H1 (cell line): ENCODE data around the gene CFHR5. TPM values are rescaled to one million over a fixed set of nuclear protein-coding genes. Genes with fewer than 3 reads are reported as not detected.
"Not testable (repeated sequence)": the region's sequence is repeated elsewhere in the genome, so short reads cannot be mapped to it uniquely, and the experiment has no call there.

ENCODE experiments used
- CTCF ChIA-PET: fragments of 300-600 bp; sonication (Branson Sonifier 250); formaldehyde crosslinking; loops from one replicate; lab custom pipeline; 2021; ENCODE audit not compliant: partially characterized antibody; lab: Charles Lee
- POLR2A ChIA-PET: fragments of 300-600 bp; sonication (Branson Sonifier 250); formaldehyde crosslinking; loops from one replicate; lab custom pipeline; 2021; ENCODE audit warnings: inconsistent platforms; ENCODE audit not compliant: partially characterized antibody; lab: Charles Lee
- DNase-seq, 2 experiments: peaks; one replicate each; pipeline versions ENCODE4 v3.0.0 to v3.0.0-alpha.2; 2010 to 2022; ENCODE audit warnings: low spot score in 2 of 2, low read depth in 1 of 2, mixed read lengths in 1 of 2
- FAIRE-seq: peaks from 2 replicates; lab custom pipeline; 2011; peaks lifted over from hg19 to GRCh38; lab: Jason Lieb, UNC
- H2AFZ ChIP-seq: 2 replicates; pipeline ENCODE4 v1.8.1; 2012; ENCODE audit warnings: low read length, inconsistent platforms
- H2AK5ac ChIP-seq: 2 replicates; pipeline ENCODE4 v1.6.1; 2013; ENCODE audit warnings: low read depth, low read length
- H2BK120ac ChIP-seq: replicated peaks from 2 replicates; pipeline ENCODE3; 2013; ENCODE audit warnings: low read depth, low read length, inconsistent platforms
- H2BK12ac ChIP-seq: 2 replicates; pipeline ENCODE4 v1.6.1; 2013; ENCODE audit warnings: low read depth, low read length
- H2BK15ac ChIP-seq: 2 replicates; pipeline ENCODE4 v1.6.1; 2013; ENCODE audit warnings: low read length
- H2BK20ac ChIP-seq: 2 replicates; pipeline ENCODE4 v1.6.1; 2013; ENCODE audit warnings: low read length
- H2BK5ac ChIP-seq: 2 replicates; pipeline ENCODE4 v1.6.1; 2013; ENCODE audit warnings: low read depth, low read length
- H3K14ac ChIP-seq: 2 replicates; pipeline ENCODE4 v1.6.1; 2013; ENCODE audit warnings: inconsistent platforms; ENCODE audit not compliant: insufficient read length
- H3K18ac ChIP-seq: 2 replicates; pipeline ENCODE4 v1.6.1; 2013; ENCODE audit warnings: low read length; ENCODE audit errors: extremely low read depth
- H3K23ac ChIP-seq: 2 replicates; pipeline ENCODE4 v1.6.1; 2013; ENCODE audit warnings: inconsistent platforms; ENCODE audit not compliant: insufficient read length
- H3K23me2 ChIP-seq: 2 replicates; pipeline ENCODE4 v1.6.1; 2013; ENCODE audit warnings: low read depth, low read length
- H3K27ac ChIP-seq: 2 replicates; pipeline ENCODE4 v1.6.1; 2011; ENCODE audit warnings: low read depth, low read length, inconsistent platforms
- H3K27me3 ChIP-seq, 4 experiments: replicated peaks in 1 of 4; 1 replicate in 1 of 4; 2 replicates in 3 of 4; pipeline versions ENCODE4 v1.6.1 to v1.8.1; 2011 to 2013; ENCODE audit warnings: low read length in 3 of 4, mild to moderate bottlenecking in 3 of 4, inconsistent platforms in 2 of 4, mixed read lengths in 2 of 4, moderate library complexity in 1 of 4; ENCODE audit not compliant: control insufficient read depth in 3 of 4, insufficient read depth in 3 of 4; ENCODE audit errors: extremely low read depth in 1 of 4
- H3K36me3 ChIP-seq, 4 experiments: 2 replicates each; pipeline versions ENCODE4 v1.6.1 to v1.8.1; 2011 to 2013; ENCODE audit warnings: mild to moderate bottlenecking in 4 of 4, low read length in 3 of 4, moderate library complexity in 2 of 4, control low read depth in 1 of 4, inconsistent platforms in 1 of 4; ENCODE audit not compliant: insufficient read depth in 4 of 4, control insufficient read depth in 2 of 4
- H3K4ac ChIP-seq: replicated peaks from 2 replicates; pipeline ENCODE3; 2013; ENCODE audit warnings: low read length, low read depth, mixed read lengths, inconsistent platforms; ENCODE audit not compliant: insufficient read length
- H3K4me1 ChIP-seq, 4 experiments: replicated peaks in 1 of 4; 1 replicate in 1 of 4; 2 replicates in 3 of 4; pipeline versions ENCODE4 v1.6.1 to v1.8.1; 2011 to 2013; ENCODE audit warnings: low read length in 3 of 4, inconsistent platforms in 2 of 4, mixed read lengths in 1 of 4; ENCODE audit not compliant: insufficient read depth in 4 of 4, control insufficient read depth in 3 of 4
- H3K4me2 ChIP-seq, 2 experiments: 2 replicates each; pipeline versions ENCODE4 v1.6.1 to v1.8.1; 2011 to 2013; ENCODE audit warnings: low read depth in 2 of 2, low read length in 2 of 2, control low read depth in 1 of 2, inconsistent platforms in 1 of 2, mild to moderate bottlenecking in 1 of 2; ENCODE audit not compliant: insufficient read depth in 1 of 2
- H3K4me3 ChIP-seq, 4 experiments: fragments of 200-600, 300-600 bp in 1 of 4; sonication (generic), shearing (Covaris generic), sonication (Bioruptor Twin) in 1 of 4; 2 replicates each; pipeline versions ENCODE4 v1.5.1 to v1.8.1; 2011 to 2016; ENCODE audit warnings: low read length in 4 of 4, low read depth in 3 of 4, control low read depth in 2 of 4, inconsistent platforms in 2 of 4, mild to moderate bottlenecking in 2 of 4, mixed read lengths in 1 of 4, moderate library complexity in 1 of 4; ENCODE audit not compliant: insufficient read depth in 2 of 4; ENCODE audit errors: extremely low read depth in 1 of 4
- H3K56ac ChIP-seq: replicated peaks from 2 replicates; pipeline ENCODE3; 2013; ENCODE audit warnings: low read depth, mild to moderate bottlenecking, mixed read lengths, low read length, inconsistent platforms; ENCODE audit not compliant: insufficient read length
- H3K79me1 ChIP-seq: 2 replicates; pipeline ENCODE4 v1.6.1; 2013; ENCODE audit warnings: low read depth, low read length, control low read depth
- H3K79me2 ChIP-seq, 2 experiments: 2 replicates each; pipeline versions ENCODE4 v1.6.1 to v1.8.1; 2012 to 2013; ENCODE audit warnings: low read length in 2 of 2, mild to moderate bottlenecking in 2 of 2, inconsistent platforms in 1 of 2; ENCODE audit not compliant: insufficient read depth in 2 of 2, control insufficient read depth in 1 of 2
- H3K9ac ChIP-seq, 4 experiments: replicated peaks in 1 of 4; 1 replicate in 1 of 4; 2 replicates in 3 of 4; pipeline versions ENCODE4 v1.6.1 to v1.8.1; 2011 to 2013; ENCODE audit warnings: low read depth in 3 of 4, low read length in 3 of 4, control low read depth in 2 of 4, mild to moderate bottlenecking in 2 of 4, moderate library complexity in 2 of 4, inconsistent platforms in 1 of 4; ENCODE audit errors: extremely low read depth in 1 of 4
- H3K9me3 ChIP-seq, 2 experiments: 2 replicates each; pipeline versions ENCODE4 v1.6.1 to v1.8.1; 2012 to 2013; ENCODE audit warnings: mild to moderate bottlenecking in 2 of 2, moderate library complexity in 2 of 2, control low read depth in 1 of 2, inconsistent platforms in 1 of 2, low read depth in 1 of 2, low read length in 1 of 2, mixed read lengths in 1 of 2; ENCODE audit not compliant: insufficient read depth in 2 of 2
- H4K20me1 ChIP-seq, 2 experiments: replicated peaks in 1 of 2; 2 replicates each; pipeline versions ENCODE3 to v1.8.1; 2011 to 2013; ENCODE audit warnings: inconsistent platforms in 2 of 2, low read length in 2 of 2, mild to moderate bottlenecking in 1 of 2; ENCODE audit not compliant: insufficient read depth in 2 of 2, control insufficient read depth in 1 of 2
- H4K5ac ChIP-seq: 2 replicates; pipeline ENCODE4 v1.6.1; 2013; ENCODE audit warnings: low read length, low read depth, mixed read lengths, inconsistent platforms; ENCODE audit not compliant: insufficient read length
- H4K8ac ChIP-seq: 2 replicates; pipeline ENCODE4 v1.8.0; 2013; ENCODE audit warnings: mild to moderate bottlenecking, moderate library complexity, low read length, inconsistent platforms; ENCODE audit not compliant: insufficient read depth; ENCODE audit errors: extremely low read depth
- H4K91ac ChIP-seq: replicated peaks from 2 replicates; pipeline ENCODE3; 2013; ENCODE audit warnings: low read length, mixed read lengths, inconsistent platforms; ENCODE audit not compliant: insufficient read length
- WGBS, 2 experiments: shearing (Covaris generic) in 1 of 2; methylation state at CpG; one replicate each; pipeline versions ENCODE4 v1.1.6 to v1.1.7; 2013 to 2015; ENCODE audit warnings: low lambda C conversion rate in 2 of 2, mixed read lengths in 2 of 2, inconsistent platforms in 1 of 2, low coverage in 1 of 2, missing lambda C conversion rate in 1 of 2; ENCODE audit not compliant: insufficient replicate concordance in 2 of 2, insufficient coverage in 1 of 2, insufficient read length in 1 of 2; ENCODE audit errors: extremely low coverage in 1 of 2, missing lambda C conversion rate in 1 of 2; 5-methylcytosine and 5-hydroxymethylcytosine counted together
- polyA plus RNA-seq, 7 experiments: library from polyadenylated mRNA; depleted of rRNA in 3 of 7; stranded (reverse) in 5 of 7; unstranded in 2 of 7; fragments of >200 nt in 5 of 7; fragments of 200-250 nt in 2 of 7; gene quantifications; 1 replicate in 5 of 7; 2 replicates in 1 of 7; 4 replicates in 1 of 7; pipeline versions ENCODE4 v1.2.1 to v1.2.3, GENCODE V29; 2011 to 2013; ENCODE audit warnings: missing spikeins in 2 of 7, mixed read lengths in 2 of 7
- total RNA-seq: library from RNA; stranded (reverse); fragmentation: NEBNext Ultra II Directional; extraction: Animal tissue kit (Norgen Biotek cat#: 25700); gene quantifications from 2 replicates; pipeline ENCODE4 v1.2.1, GENCODE V29; 2021

CFHR5 gene
- total and polyA plus RNA-seq, 2 of the 8 experiments (the other 6 are each of a cell fraction or from before 2014, with no cell fraction given), result not detected

DNA sequence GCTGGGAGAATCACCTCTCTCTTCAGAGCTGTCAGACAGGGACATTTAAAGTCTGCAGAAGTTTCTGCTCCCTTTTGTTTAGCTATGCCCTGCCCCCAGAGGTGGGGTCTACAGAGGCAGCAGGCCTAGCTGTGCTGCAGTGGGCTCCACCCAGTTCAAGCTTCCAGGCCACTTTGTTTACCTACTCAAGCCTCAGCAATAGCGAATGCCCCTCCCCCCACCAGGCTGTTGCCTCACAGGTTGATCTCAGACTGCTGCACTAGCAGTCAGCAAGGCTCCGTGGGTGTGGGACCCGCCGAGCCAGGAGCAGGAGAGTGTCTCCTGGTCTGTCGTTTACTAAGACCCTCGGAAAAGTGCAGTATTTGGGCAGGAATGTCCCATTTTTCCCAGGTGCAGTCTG, 35.9 kb upstream of the CFHR5 start:
- H3K27ac ChIP-seq, H4K5ac ChIP-seq, H3K36me3 ChIP-seq, H4K8ac ChIP-seq, H3K79me1 ChIP-seq, H4K91ac ChIP-seq, H2BK20ac ChIP-seq, H3K9ac ChIP-seq, H3K14ac ChIP-seq, H3K4me2 ChIP-seq, FAIRE-seq, H3K18ac ChIP-seq, H3K9me3 ChIP-seq, H2AFZ ChIP-seq, H2AK5ac ChIP-seq, POLR2A ChIA-PET, H3K4me3 ChIP-seq, H2BK120ac ChIP-seq, H2BK12ac ChIP-seq, H3K23me2 ChIP-seq, H3K4ac ChIP-seq, H3K23ac ChIP-seq, H3K4me1 ChIP-seq, H3K79me2 ChIP-seq, H2BK15ac ChIP-seq, H2BK5ac ChIP-seq, DNase-seq, H3K27me3 ChIP-seq, H4K20me1 ChIP-seq, H3K56ac ChIP-seq: not testable (repeated sequence)
- CTCF ChIA-PET, result interaction anchor here (1.4 kb wide), 1 partner anchor 8 kb away, joined by 3 read pairs; no protein-coding TSS in a partner anchor
- 97% methylated on average over 5 of the region's 6 CpGs; no CpG with 5 or more reads in 1 of the 2 experiments for WGBS, 2 experiments

DNA sequence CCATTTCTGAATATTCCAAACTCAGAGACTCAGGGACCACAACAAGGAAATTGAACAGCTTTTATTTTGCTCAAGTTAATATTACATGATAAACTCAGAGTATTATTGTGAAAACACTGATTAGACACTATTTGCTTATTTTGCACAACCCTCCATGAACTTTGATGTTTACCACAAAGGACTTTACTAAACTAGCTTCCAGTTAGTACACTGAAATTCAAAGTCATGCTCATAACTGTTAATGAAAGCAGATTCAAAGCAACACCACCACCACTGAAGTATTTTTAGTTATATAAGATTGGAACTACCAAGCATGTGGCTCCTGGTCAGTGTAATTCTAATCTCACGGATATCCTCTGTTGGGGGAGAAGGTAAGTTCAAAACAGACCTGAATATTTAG, 33.8 kb upstream of the CFHR5 start, which contains the start of gene CFHR2:
Gene CFHR2 (plus strand): TSS at position 171 of the 400 bp plus-strand sequence. CDS start 143 bp downstream, at position 314.
- H2AK5ac ChIP-seq, H3K18ac ChIP-seq, H3K23ac ChIP-seq, H3K56ac ChIP-seq, H4K5ac ChIP-seq, H2BK5ac ChIP-seq, H3K36me3 ChIP-seq, H3K4me3 ChIP-seq, H2AFZ ChIP-seq, H2BK20ac ChIP-seq, H3K79me2 ChIP-seq, H3K79me1 ChIP-seq, H3K4me2 ChIP-seq, H3K4ac ChIP-seq, H4K20me1 ChIP-seq, H2BK12ac ChIP-seq, H3K4me1 ChIP-seq, FAIRE-seq, H3K23me2 ChIP-seq, H4K8ac ChIP-seq, H3K9me3 ChIP-seq, DNase-seq, H2BK15ac ChIP-seq, H2BK120ac ChIP-seq, H3K9ac ChIP-seq, H4K91ac ChIP-seq, H3K14ac ChIP-seq, H3K27me3 ChIP-seq, CTCF ChIA-PET, H3K27ac ChIP-seq, POLR2A ChIA-PET: not testable (repeated sequence)
- no CpG with 5 or more reads among the region's 1 CpG for WGBS, 2 experiments
